ENCODE results near the gene MYL6B. TPM values are rescaled to one million over a fixed set of nuclear protein-coding genes. Genes with fewer than 3 reads are reported as not detected.

The MYL6B gene
- total and polyA plus RNA-seq, 12 donors, result 31.9 to 64.0 (median 49.9) TPM

DNA sequence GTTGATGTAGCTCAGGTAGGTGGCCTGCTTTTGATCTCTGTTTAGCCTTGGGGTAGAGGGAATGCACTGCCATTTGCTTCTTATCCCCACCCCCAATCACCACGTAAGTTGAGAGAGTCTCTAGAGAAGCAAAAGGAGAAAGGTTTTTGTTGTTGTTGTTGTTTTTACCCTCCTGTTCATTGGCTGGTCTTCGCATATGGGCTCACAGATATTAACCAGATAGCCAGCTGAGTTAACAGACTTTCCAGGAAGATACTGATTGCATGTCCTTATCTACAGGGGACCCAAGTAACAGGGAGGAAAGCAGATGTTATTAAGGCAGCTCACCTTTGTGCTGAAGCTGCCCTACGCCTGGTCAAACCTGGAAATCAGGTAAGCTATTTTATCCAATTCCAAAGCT lies 45.1 kb upstream of the MYL6B start:
- TF ChIP-seq, protein P1, sequence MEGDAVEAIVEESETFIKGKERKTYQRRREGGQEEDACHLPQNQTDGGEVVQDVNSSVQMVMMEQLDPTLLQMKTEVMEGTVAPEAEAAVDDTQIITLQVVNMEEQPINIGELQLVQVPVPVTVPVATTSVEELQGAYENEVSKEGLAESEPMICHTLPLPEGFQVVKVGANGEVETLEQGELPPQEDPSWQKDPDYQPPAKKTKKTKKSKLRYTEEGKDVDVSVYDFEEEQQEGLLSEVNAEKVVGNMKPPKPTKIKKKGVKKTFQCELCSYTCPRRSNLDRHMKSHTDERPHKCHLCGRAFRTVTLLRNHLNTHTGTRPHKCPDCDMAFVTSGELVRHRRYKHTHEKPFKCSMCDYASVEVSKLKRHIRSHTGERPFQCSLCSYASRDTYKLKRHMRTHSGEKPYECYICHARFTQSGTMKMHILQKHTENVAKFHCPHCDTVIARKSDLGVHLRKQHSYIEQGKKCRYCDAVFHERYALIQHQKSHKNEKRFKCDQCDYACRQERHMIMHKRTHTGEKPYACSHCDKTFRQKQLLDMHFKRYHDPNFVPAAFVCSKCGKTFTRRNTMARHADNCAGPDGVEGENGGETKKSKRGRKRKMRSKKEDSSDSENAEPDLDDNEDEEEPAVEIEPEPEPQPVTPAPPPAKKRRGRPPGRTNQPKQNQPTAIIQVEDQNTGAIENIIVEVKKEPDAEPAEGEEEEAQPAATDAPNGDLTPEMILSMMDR (IDR thresholded peaks at IDR 0.05), result no peak
- WGBS, 2 donors, result 91 to 93% methylated on average over 3 of the region's 3 CpGs
- Histone ChIP-seq H3K36me3 (peaks cover 0 to 66% (median 58%) of the 10 kb centered on the region in 9 donors), H3K27me3 (no peaks in the 10 kb centered on the region), H3K27ac (no peak overlapping the region), H3K4me3 (no peak overlapping the region), H3K9me3 (no peaks in the 10 kb centered on the region), H3K4me1 (peaks cover 9 to 30% (median 25%) of the 10 kb centered on the region in 9 donors)
- DNase-seq (no peak), ATAC-seq (no peak)
- intact Hi-C loops (cut with DNase I), result loop anchor here in 2 of 10 donors (10.0 kb wide), 2 partner anchors 62 to 112 kb away; partner anchors contain the start of genes RPS26 (in 2 of the 2) and SUOX (in 1 of the 2)

DNA sequence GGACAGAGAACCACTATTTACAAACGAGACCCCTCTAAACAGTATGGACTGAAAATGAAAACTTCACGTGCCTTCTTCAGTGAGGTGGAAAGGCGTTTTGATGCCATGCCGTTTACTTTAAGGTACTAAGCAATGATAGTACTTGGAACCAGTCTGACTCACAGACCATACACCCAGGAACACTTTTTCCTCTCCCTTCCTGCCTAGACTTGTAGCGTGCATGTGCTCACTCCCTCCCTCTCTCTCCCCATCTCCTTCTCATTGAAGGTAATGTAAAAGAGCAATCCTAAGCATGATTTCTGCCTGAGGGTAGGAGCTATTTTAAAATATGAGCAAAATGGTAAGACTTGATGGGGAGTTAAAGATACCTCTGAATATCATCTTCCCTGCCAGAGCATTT lies 41.8 kb upstream of the MYL6B start:
- TF ChIP-seq, protein P1 (IDR thresholded peaks at IDR 0.05), result no peak
- intact Hi-C loops (cut with DNase I), result loop anchor here in 3 of 10 donors (10.0 kb wide), 3 partner anchors 354 to 376 kb away; partner anchors contain the start of genes SPRYD4 (in 2 of the 3) and GDF11 (in 1 of the 3)
- no peaks in the 10 kb centered on the region for H3K9me3 ChIP-seq
- WGBS, 2 donors, result 93 to 94% methylated on average over 5 of the region's 5 CpGs
- no peak overlapping the region for H3K27ac ChIP-seq
- no peaks in the 10 kb centered on the region for H3K27me3 ChIP-seq
- ATAC-seq, result no peak
- no peak overlapping the region for H3K4me3 ChIP-seq
- peaks cover 0 to 86% (median 71%) of the 10 kb centered on the region in 9 donors for H3K36me3 ChIP-seq
- DNase-seq, result no peak
- H3K4me1 ChIP-seq, result peaks cover 5 to 19% (median 15%) of the 10 kb centered on the region in 9 donors

DNA sequence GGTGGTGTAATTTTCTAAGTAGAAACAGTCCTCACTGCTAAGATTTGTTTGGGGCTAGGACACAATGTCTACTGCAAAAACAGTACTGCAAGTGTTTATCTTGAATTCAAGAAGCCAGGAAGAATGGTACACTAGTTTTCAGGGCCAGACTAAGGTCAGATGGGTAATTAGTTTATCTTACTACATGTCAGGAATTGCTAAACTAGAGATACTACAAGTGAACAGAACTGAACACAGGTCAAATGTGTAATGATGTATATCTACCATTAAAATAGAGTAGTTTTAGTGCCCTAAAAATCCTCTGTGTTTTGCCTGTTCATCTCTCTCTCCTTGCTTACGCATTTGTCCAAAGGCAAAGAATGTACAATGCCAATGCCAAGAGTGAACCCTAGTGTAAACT lies 38.3 kb upstream of the MYL6B start:
- H3K36me3 ChIP-seq, result peaks cover 0 to 56% (median 44%) of the 10 kb centered on the region in 9 donors
- no peaks in the 10 kb centered on the region for H3K9me3 ChIP-seq
- intact Hi-C loops (cut with DNase I), result loop anchor here in 3 of 10 donors (10.0 kb wide), 3 partner anchors 351 to 379 kb away; partner anchors contain the start of genes SPRYD4 (in 2 of the 3) and GDF11 (in 1 of the 3)
- no peak overlapping the region for H3K27ac ChIP-seq
- no peaks in the 10 kb centered on the region for H3K27me3 ChIP-seq
- 94 to 97% methylated on average over 1 of the region's 1 CpG for WGBS, 2 donors
- TF ChIP-seq, protein P1 (IDR thresholded peaks at IDR 0.05), result no peak
- no peak for ATAC-seq
- no peak for DNase-seq
- peaks cover 0 to 20% (median 16%) of the 10 kb centered on the region in 9 donors for H3K4me1 ChIP-seq
- H3K4me3 ChIP-seq, result no peak overlapping the region

DNA sequence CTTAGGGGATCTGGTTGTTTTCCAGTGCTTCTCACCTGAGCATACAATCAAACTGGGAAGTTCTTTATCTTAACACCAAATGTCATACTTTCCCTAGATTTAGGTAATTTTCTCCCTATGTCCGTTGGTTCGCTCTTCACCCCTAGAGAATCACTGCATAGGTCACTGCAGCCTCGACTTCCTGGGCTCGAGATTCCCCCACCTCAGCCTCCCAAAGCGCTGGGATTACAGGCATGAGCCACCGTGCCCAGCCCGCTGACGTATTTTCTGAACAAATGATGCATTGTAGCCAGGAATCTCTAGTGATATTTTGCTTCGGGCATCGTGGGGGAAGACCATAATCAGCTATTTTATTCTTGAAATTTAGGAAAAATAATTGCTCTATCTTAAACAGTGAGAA lies 37.1 kb upstream of the MYL6B start:
- DNase-seq (peak in 1 of 2 donors; percentile 30), ATAC-seq (no peak)
- H3K27me3 ChIP-seq, result no peaks in the 10 kb centered on the region
- peaks cover 0 to 33% (median 28%) of the 10 kb centered on the region in 9 donors for H3K4me1 ChIP-seq
- no peaks in the 10 kb centered on the region for H3K9me3 ChIP-seq
- H3K36me3 ChIP-seq, result peaks cover 0 to 47% (median 34%) of the 10 kb centered on the region in 9 donors
- H3K4me3 ChIP-seq, result peak overlapping the region; percentile 53 to 84 (median 74)
- TF ChIP-seq, protein P1 (IDR thresholded peaks at IDR 0.05), result no peak
- 33 to 37% methylated on average over 10 of the region's 10 CpGs for WGBS, 2 donors
- intact Hi-C loops (cut with DNase I), result loop anchor here in 6 of 10 donors (5.0 to 10.0 kb wide), 8 partner anchors 38 to 381 kb away; partner anchors contain the start of genes SPRYD4 (in 4 of the 6), GDF11 (in 1 of the 6), NABP2 (in 1 of the 6) and RNF41 (in 1 of the 6)
- H3K27ac ChIP-seq, result peak overlapping the region; percentile 78 to 95 (median 91)

All from heart right ventricle (tissue), 16 donors.